Nephron (organoid): ENCODE measurements around the gene ARHGDIB.

Source experiments
- H3K27ac Mint-ChIP-seq, 3 experiments: 2 replicates each; pipeline ENCODE4 v1.8.0; 2020; ENCODE audit warnings: mixed read lengths in 3 of 3, mild to moderate bottlenecking in 2 of 3, moderate library complexity in 1 of 3
- H3K27me3 Mint-ChIP-seq: 2 replicates; pipeline ENCODE4 v1.8.0; 2021; ENCODE audit warnings: low read depth, mild to moderate bottlenecking, moderate library complexity, mixed read lengths
- H3K36me3 Mint-ChIP-seq: 2 replicates; pipeline ENCODE4 v1.8.0; 2020; ENCODE audit warnings: low read depth, mixed read lengths
- H3K4me1 Mint-ChIP-seq: 2 replicates; pipeline ENCODE4 v1.8.0; 2020; ENCODE audit warnings: mixed read lengths
- H3K4me3 Mint-ChIP-seq, 3 experiments: 2 replicates each; pipeline ENCODE4 v1.8.0; 2020; ENCODE audit warnings: mild to moderate bottlenecking in 3 of 3, mixed read lengths in 3 of 3, moderate library complexity in 2 of 3
- H3K9me3 Mint-ChIP-seq: 2 replicates; pipeline ENCODE4 v1.8.0; 2020; ENCODE audit warnings: mixed read lengths
- CTCF ChIP-seq, 3 experiments: fragments of 200-600 bp; sonication (generic); IDR thresholded peaks; one replicate each; pipeline ENCODE4 v1.5.0; 2021; ENCODE audit warnings: antibody characterized with exemption in 3 of 3; ENCODE audit not compliant: unreplicated experiment in 3 of 3

Gene ARHGDIB

GRCh38 chr12:14982991-14983390 lies 21.6 kb upstream of the ARHGDIB start:
- Mint-ChIP-seq H3K27me3 (no peaks in the 10 kb centered on the region), H3K36me3 (no peaks in the 10 kb centered on the region), H3K27ac (no peak overlapping the region), H3K9me3 (peaks cover 2% of the 10 kb centered on the region), H3K4me3 (no peak overlapping the region), H3K4me1 (peaks cover 5% of the 10 kb centered on the region)
- no peak for TF ChIP-seq CTCF (IDR thresholded peaks at IDR 0.05; ENCODE audit: unreplicated experiment in 3 of 3)

- H3K27ac Mint-ChIP-seq: no peak overlapping the region
- no peak overlapping the region for H3K4me3 Mint-ChIP-seq
- H3K9me3 Mint-ChIP-seq: peaks cover 2% of the 10 kb centered on the region
- peaks cover 5% of the 10 kb centered on the region for H3K4me1 Mint-ChIP-seq
- no peaks in the 10 kb centered on the region for H3K27me3 Mint-ChIP-seq
- no peaks in the 10 kb centered on the region for H3K36me3 Mint-ChIP-seq
- TF ChIP-seq CTCF (IDR thresholded peaks at IDR 0.05; ENCODE audit: unreplicated experiment in 3 of 3): no peak
Observed at GRCh38 chr12:14982562-14982961, 21.2 kb upstream of the ARHGDIB start.

- H3K27me3 Mint-ChIP-seq: no peaks in the 10 kb centered on the region
- no peaks in the 10 kb centered on the region for H3K4me1 Mint-ChIP-seq
- no peak overlapping the region for H3K27ac Mint-ChIP-seq
- H3K36me3 Mint-ChIP-seq: no peaks in the 10 kb centered on the region
- no peak overlapping the region for H3K4me3 Mint-ChIP-seq
- H3K9me3 Mint-ChIP-seq: no peaks in the 10 kb centered on the region
- no peak for TF ChIP-seq CTCF (IDR thresholded peaks at IDR 0.05; ENCODE audit: unreplicated experiment in 3 of 3)
Observed at GRCh38 chr12:14981049-14981448, 19.6 kb upstream of the ARHGDIB start.

- Mint-ChIP-seq H3K27ac (no peak overlapping the region), H3K4me3 (no peak overlapping the region), H3K27me3 (no peaks in the 10 kb centered on the region), H3K9me3 (no peaks in the 10 kb centered on the region), H3K36me3 (no peaks in the 10 kb centered on the region), H3K4me1 (no peaks in the 10 kb centered on the region)
- no peak for TF ChIP-seq CTCF (IDR thresholded peaks at IDR 0.05; ENCODE audit: unreplicated experiment in 3 of 3)
Observed at GRCh38 chr12:14979468-14979867, 18.1 kb upstream of the ARHGDIB start.

GRCh38 chr12:14976658-14977057 lies 15.3 kb upstream of the ARHGDIB start:
- no peaks in the 10 kb centered on the region for H3K4me1 Mint-ChIP-seq
- H3K4me3 Mint-ChIP-seq: no peak overlapping the region
- H3K27me3 Mint-ChIP-seq: no peaks in the 10 kb centered on the region
- H3K36me3 Mint-ChIP-seq: no peaks in the 10 kb centered on the region
- no peak for TF ChIP-seq CTCF (IDR thresholded peaks at IDR 0.05; ENCODE audit: unreplicated experiment in 3 of 3)
- H3K9me3 Mint-ChIP-seq: no peaks in the 10 kb centered on the region
- no peak overlapping the region for H3K27ac Mint-ChIP-seq

- Mint-ChIP-seq H3K27me3 (no peaks in the 10 kb centered on the region), H3K9me3 (no peaks in the 10 kb centered on the region), H3K27ac (no peak overlapping the region), H3K4me1 (no peaks in the 10 kb centered on the region), H3K4me3 (no peak overlapping the region), H3K36me3 (no peaks in the 10 kb centered on the region)
- TF ChIP-seq CTCF (IDR thresholded peaks at IDR 0.05; ENCODE audit: unreplicated experiment in 3 of 3): no peak
Observed at GRCh38 chr12:14975457-14975856, 14.1 kb upstream of the ARHGDIB start.
